H1 (cell line): ENCODE results near the gene FAM167B.

Source experiments
- POLR2A ChIP-seq, 2 experiments: IDR thresholded peaks; 1 replicate in 1 of 2; 2 replicates in 1 of 2; pipeline ENCODE4 v1.6.1; 2011; ENCODE audit warnings: low read depth in 2 of 2, low read length in 2 of 2, mild to moderate bottlenecking in 2 of 2; ENCODE audit errors: control extremely low read depth in 1 of 2
- POLR2AphosphoS5 ChIP-seq: IDR thresholded peaks from 2 replicates; pipeline ENCODE4 v1.6.1; 2011; ENCODE audit warnings: low read depth, low read length
- RAD21 ChIP-seq, 2 experiments: IDR thresholded peaks in 1 of 2; conservative IDR thresholded peaks in 1 of 2; 2 replicates each; pipeline ENCODE4 v1.6.1; 2011; ENCODE audit warnings: low read depth in 2 of 2, low read length in 2 of 2, improper control_type of control experiment in 1 of 2, inconsistent platforms in 1 of 2, mild to moderate bottlenecking in 1 of 2, moderate library complexity in 1 of 2
- SIN3A ChIP-seq, 2 experiments: IDR thresholded peaks in 1 of 2; conservative IDR thresholded peaks in 1 of 2; 2 replicates each; pipeline ENCODE4 v1.6.1; 2011 to 2012; ENCODE audit warnings: low read length in 2 of 2, improper control_type of control experiment in 1 of 2, low read depth in 1 of 2, mild to moderate bottlenecking in 1 of 2
- SIX5 ChIP-seq: IDR thresholded peaks from 2 replicates; pipeline ENCODE4 v1.6.1; 2011; ENCODE audit warnings: mild to moderate bottlenecking, low read depth, low read length
- TAF7 ChIP-seq: optimal IDR thresholded peaks from 2 replicates; pipeline ENCODE3; 2011; ENCODE audit warnings: low read depth, mild to moderate bottlenecking, inconsistent platforms, low read length, moderate library complexity, borderline replicate concordance
- TEAD4 ChIP-seq: IDR thresholded peaks from 2 replicates; pipeline ENCODE4 v1.6.1; 2012; ENCODE audit warnings: low read depth, low read length, inconsistent platforms, mixed read lengths

GRCh38 chr1:32224285-32224684, 22.7 kb upstream of the FAM167B start:
- TF ChIP-seq POLR2AphosphoS5, result no peak
- TF ChIP-seq TEAD4, result no peak
- no peak for TF ChIP-seq TAF7
- no peak for TF ChIP-seq RAD21 (IDR thresholded peaks at IDR 0.05 in 1 of 2, conservative IDR thresholded peaks at IDR 0.05 in 1 of 2; ENCODE audit: low read depth in 2 of 2, low read length in 2 of 2)
- TF ChIP-seq POLR2A (IDR thresholded peaks at IDR 0.05; ENCODE audit: control extremely low read depth in 1 of 2, low read depth in 2 of 2, low read length in 2 of 2), result no peak
- TF ChIP-seq SIN3A (conservative IDR thresholded peaks at IDR 0.05 in 1 of 2, IDR thresholded peaks at IDR 0.05 in 1 of 2; ENCODE audit: low read depth in 1 of 2, low read length in 2 of 2), result no peak
- no peak for TF ChIP-seq SIX5
